D721Med (cell line): ENCODE results near the gene TGFBR3.
"Not testable (repeated sequence)": the region's sequence is repeated elsewhere in the genome, so short reads cannot be mapped to it uniquely, and the experiment has no call there.

ENCODE experiments used
- DNase-seq: peaks from one replicate; pipeline ENCODE4 v3.0.0; 2011; ENCODE audit warnings: low spot score; ENCODE audit not compliant: insufficient read length
- FAIRE-seq: peaks from 2 replicates; lab custom pipeline; 2011; peaks lifted over from hg19 to GRCh38; lab: Jason Lieb, UNC
- CTCF ChIP-seq: IDR thresholded peaks from 2 replicates; pipeline ENCODE4 v1.5.1; 2012; ENCODE audit warnings: mild to moderate bottlenecking, control low read depth; ENCODE audit not compliant: insufficient read depth; ENCODE audit errors: missing control alignments

Gene TGFBR3

GRCh38 chr1:91669584-91670350 is 216.2 kb downstream of the TGFBR3 start:
- DNase-seq, result no peak
- no peak for TF ChIP-seq CTCF
- FAIRE-seq, result no peak

GRCh38 chr1:91666651-91667050 is 219.3 kb downstream of the TGFBR3 start:
- DNase-seq, FAIRE-seq: not testable (repeated sequence)

GRCh38 chr1:91661121-91661520 is 224.8 kb downstream of the TGFBR3 start:
- DNase-seq (no peak), FAIRE-seq (no peak)
- no peak for TF ChIP-seq CTCF

- TF ChIP-seq CTCF, result no peak
- no peak for DNase-seq
- no peak for FAIRE-seq
Observed at GRCh38 chr1:91660708-91661107, 225.2 kb downstream of the TGFBR3 start.

- no peak for TF ChIP-seq CTCF
- FAIRE-seq, result no peak
Observed at GRCh38 chr1:91655912-91656449, 230.0 kb downstream of the TGFBR3 start.

GRCh38 chr1:91653183-91653582 is 232.8 kb downstream of the TGFBR3 start:
- FAIRE-seq, result no peak
- no peak for TF ChIP-seq CTCF
- no peak for DNase-seq

More at GRCh38 chr1:91655912-91656449, 230.0 kb downstream of the TGFBR3 start:
- DNase-seq, result no peak

- DNase-seq, result no peak
- FAIRE-seq, result no peak
Observed at GRCh38 chr1:91651661-91652071, 234.3 kb downstream of the TGFBR3 start.

More at GRCh38 chr1:91651661-91652071, 234.3 kb downstream of the TGFBR3 start:
- TF ChIP-seq CTCF, result no peak
